WTC11 (cell line): ENCODE results near the gene CFAP251. TPM values are rescaled to one million over a fixed set of nuclear protein-coding genes. Genes with fewer than 3 reads are reported as not detected.

Experiments
- ATAC-seq: fragments of 200-7000 bp; cut with Tn5 transposase; 2 replicates; pipeline ENCODE4 v1.10.0; 2021; ENCODE audit warnings: mild to moderate bottlenecking, moderate library complexity
- CTCF ChIA-PET: fragments of 300-600 bp; sonication (Branson Sonifier 250); formaldehyde crosslinking; loops from one replicate; lab custom pipeline; 2021; ENCODE audit warnings: antibody characterized with exemption; lab: Charles Lee
- POLR2A ChIA-PET: fragments of 350-600 bp; sonication (Branson Sonifier 250); formaldehyde crosslinking; loops from one replicate; lab custom pipeline; 2021; ENCODE audit warnings: antibody characterized with exemption; lab: Charles Lee
- DNase-seq: peaks from one replicate; pipeline ENCODE4 v3.0.0; 2021; ENCODE audit warnings: low spot score
- H3K27ac Mint-ChIP-seq: 2 replicates; pipeline ENCODE4 v1.8.0; 2021; ENCODE audit warnings: mixed read lengths
- H3K27me3 Mint-ChIP-seq: 2 replicates; pipeline ENCODE4 v1.8.0; 2021; ENCODE audit warnings: low read depth, mild to moderate bottlenecking, moderate library complexity, mixed read lengths
- H3K36me3 Mint-ChIP-seq: 2 replicates; pipeline ENCODE4 v1.8.0; 2021; ENCODE audit warnings: mixed read lengths
- H3K4me1 Mint-ChIP-seq: 2 replicates; pipeline ENCODE4 v1.8.0; 2022; ENCODE audit warnings: mixed read lengths
- H3K4me3 Mint-ChIP-seq: 2 replicates; pipeline ENCODE4 v1.8.0; 2021; ENCODE audit warnings: mild to moderate bottlenecking, moderate library complexity, mixed read lengths
- H3K9me3 Mint-ChIP-seq: 2 replicates; pipeline ENCODE4 v1.8.0; 2021; ENCODE audit warnings: mixed read lengths
- ATF1 ChIP-seq: sonication (generic); formaldehyde crosslinking; IDR thresholded peaks from 2 replicates; pipeline ENCODE4 v1.8.1; 2023; ENCODE audit warnings: mild to moderate bottlenecking, moderate library complexity, missing genetic modification reagents
- ATF2 ChIP-seq: sonication (generic); formaldehyde crosslinking; IDR thresholded peaks from 2 replicates; pipeline ENCODE4 v1.8.1; 2022; ENCODE audit warnings: low read depth, missing genetic modification reagents, borderline replicate concordance
- CDX4 ChIP-seq: fragments of 250-450 bp; sonication (Bioruptor Pico); IDR thresholded peaks from 2 replicates; pipeline ENCODE4 v1.9.0; 2021; ENCODE audit warnings: moderate library complexity, mild to moderate bottlenecking, inconsistent platforms, borderline replicate concordance
- CREM ChIP-seq: sonication (generic); formaldehyde crosslinking; IDR thresholded peaks from 2 replicates; pipeline ENCODE4 v1.8.1; 2022; ENCODE audit warnings: mild to moderate bottlenecking, missing genetic modification reagents, moderate library complexity
- ESRRA ChIP-seq: sonication (generic); formaldehyde crosslinking; IDR thresholded peaks from 2 replicates; pipeline ENCODE4 v1.8.1; 2022; ENCODE audit warnings: mild to moderate bottlenecking, missing genetic modification reagents, borderline replicate concordance
- FOXP1 ChIP-seq: sonication (generic); formaldehyde crosslinking; IDR thresholded peaks from 2 replicates; pipeline ENCODE4 v1.8.0; 2022; ENCODE audit warnings: missing genetic modification reagents, mild to moderate bottlenecking, moderate library complexity, borderline replicate concordance
- GABPB1 ChIP-seq: sonication (generic); formaldehyde crosslinking; IDR thresholded peaks from 2 replicates; pipeline ENCODE4 v1.8.1; 2023; ENCODE audit warnings: mild to moderate bottlenecking, missing genetic modification reagents
- NFATC4 ChIP-seq: fragments of 250-450 bp; sonication (Bioruptor Pico); IDR thresholded peaks from 2 replicates; pipeline ENCODE4 v1.9.0; 2021; ENCODE audit warnings: mild to moderate bottlenecking
- NFE2L1 ChIP-seq: sonication (generic); formaldehyde crosslinking; IDR thresholded peaks from 2 replicates; pipeline ENCODE4 v1.8.1; 2023; ENCODE audit warnings: missing genetic modification reagents
- NFYB ChIP-seq: sonication (generic); formaldehyde crosslinking; conservative IDR thresholded peaks from 2 replicates; pipeline ENCODE4 v1.8.0; 2022; ENCODE audit warnings: low read depth, missing genetic modification reagents
- NR2C2 ChIP-seq: sonication (generic); formaldehyde crosslinking; IDR thresholded peaks from 2 replicates; pipeline ENCODE4 v1.8.0; 2022; ENCODE audit warnings: mild to moderate bottlenecking, missing genetic modification reagents
- OVOL2 ChIP-seq: fragments of 250-450 bp; sonication (Bioruptor Pico); IDR thresholded peaks from 2 replicates; pipeline ENCODE4 v1.9.0; 2021; ENCODE audit warnings: mild to moderate bottlenecking, borderline replicate concordance
- RORB ChIP-seq: fragments of 250-450 bp; sonication (Bioruptor Pico); IDR thresholded peaks from 2 replicates; pipeline ENCODE4 v1.9.0; 2021; ENCODE audit warnings: mild to moderate bottlenecking
- TCF7 ChIP-seq: sonication (generic); formaldehyde crosslinking; IDR thresholded peaks from 2 replicates; pipeline ENCODE4 v1.8.0; 2022; ENCODE audit warnings: mild to moderate bottlenecking, low read depth, missing genetic modification reagents, moderate library complexity
- TP53 ChIP-seq: sonication (generic); formaldehyde crosslinking; IDR thresholded peaks from 2 replicates; pipeline ENCODE4 v1.8.1; 2023; ENCODE audit warnings: mild to moderate bottlenecking, missing genetic modification reagents
- USF1 ChIP-seq: sonication (generic); formaldehyde crosslinking; IDR thresholded peaks from 2 replicates; pipeline ENCODE4 v1.8.0; 2022; ENCODE audit warnings: mild to moderate bottlenecking, missing genetic modification reagents
- ZNF138 ChIP-seq: sonication (generic); formaldehyde crosslinking; conservative IDR thresholded peaks from 2 replicates; pipeline ENCODE4 v1.8.1; 2022; ENCODE audit warnings: mild to moderate bottlenecking, moderate library complexity, missing genetic modification reagents
- ZNF396 ChIP-seq: fragments of 250-450 bp; sonication (Bioruptor Pico); IDR thresholded peaks from 2 replicates; pipeline ENCODE4 v1.8.0; 2021; ENCODE audit warnings: mild to moderate bottlenecking, moderate library complexity, borderline replicate concordance
- ZSCAN18 ChIP-seq: fragments of 250-450 bp; sonication (Bioruptor Pico); IDR thresholded peaks from 2 replicates; pipeline ENCODE4 v2.1.2; 2022; ENCODE audit warnings: mild to moderate bottlenecking, moderate library complexity
- total RNA-seq: library from RNA; stranded (reverse); gene quantifications from 3 replicates; pipeline ENCODE4 v1.2.3, GENCODE V29; 2021
- TF ChIP-seq, protein P1 (sequence below): fragments of 250-450 bp; sonication (Bioruptor Pico); IDR thresholded peaks from 2 replicates; pipeline ENCODE4 v1.9.0; 2021; ENCODE audit warnings: mild to moderate bottlenecking, borderline replicate concordance
- TF ChIP-seq, protein P2 (sequence below): fragments of 250-450 bp; sonication (Bioruptor Pico); IDR thresholded peaks from 2 replicates; pipeline ENCODE4 v1.9.0; 2021; ENCODE audit warnings: mild to moderate bottlenecking

The CFAP251 gene
- total RNA-seq, 1 experiment from 2014 or later = 3.1 TPM

DNA sequence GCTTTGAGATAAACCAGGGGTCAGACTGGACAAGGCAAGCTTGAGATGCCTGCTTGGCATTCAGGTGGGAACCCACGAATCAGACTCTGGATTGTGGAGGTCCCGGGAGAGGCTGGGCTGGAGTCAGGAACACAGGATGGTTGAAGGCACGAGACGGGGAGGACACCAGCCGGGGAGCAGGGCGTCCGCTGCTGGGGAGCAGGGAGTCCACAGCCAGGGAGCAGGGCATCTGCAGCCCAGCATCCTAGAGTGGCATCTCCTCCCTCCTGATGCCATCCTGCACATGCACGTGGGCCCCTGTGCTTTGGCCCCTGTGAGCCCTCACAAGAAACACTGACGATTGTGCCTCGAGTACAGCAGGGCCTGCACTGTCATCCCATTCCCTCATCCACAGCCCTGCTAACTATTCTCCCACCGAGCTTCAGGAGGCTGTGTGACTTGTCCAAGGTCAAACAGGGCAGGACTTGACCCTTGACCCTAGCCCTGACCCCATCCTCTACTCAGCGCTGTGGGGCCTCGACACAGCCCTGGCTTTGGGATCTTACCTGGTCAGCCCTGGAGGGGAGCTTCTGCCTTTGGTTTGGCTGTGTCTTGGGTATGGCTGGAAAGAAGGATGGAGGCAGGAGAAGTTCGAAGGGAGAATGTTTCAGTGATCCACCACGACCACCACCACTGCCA lies 45.1 kb downstream of the CFAP251 start:
- ChIA-PET POLR2A (interaction anchor here (0.5 to 0.6 kb wide), 2 partner anchors 11 to 17 kb away, joined by 4 to 5 read pairs; no protein-coding TSS in a partner anchor), CTCF (interaction anchor here (1.7 kb wide), 1 partner anchor 45 kb away, joined by 4 read pairs; the partner anchor contains the start of gene CFAP251)
- no peak for DNase-seq
- Mint-ChIP-seq H3K27me3 (no peaks in the 10 kb centered on the region; the same call in 1 of the 2 replicates), H3K27ac (no peak overlapping the region), H3K4me3 (no peak overlapping the region)
- no peak for ATAC-seq
- 0 out of 2 replicates have a peak, but pooled peaks have one; percentile 16 for TF ChIP-seq FOXP1 (CRISPR knock-in tag)
- TF ChIP-seq TP53 (CRISPR knock-in tag) = no peak
- TF ChIP-seq, all 79 proteins: peak for 1
- Mint-ChIP-seq H3K9me3 (no peaks in the 10 kb centered on the region), H3K4me1 (peaks cover 5% of the 10 kb centered on the region), H3K36me3 (no peaks in the 10 kb centered on the region)

DNA sequence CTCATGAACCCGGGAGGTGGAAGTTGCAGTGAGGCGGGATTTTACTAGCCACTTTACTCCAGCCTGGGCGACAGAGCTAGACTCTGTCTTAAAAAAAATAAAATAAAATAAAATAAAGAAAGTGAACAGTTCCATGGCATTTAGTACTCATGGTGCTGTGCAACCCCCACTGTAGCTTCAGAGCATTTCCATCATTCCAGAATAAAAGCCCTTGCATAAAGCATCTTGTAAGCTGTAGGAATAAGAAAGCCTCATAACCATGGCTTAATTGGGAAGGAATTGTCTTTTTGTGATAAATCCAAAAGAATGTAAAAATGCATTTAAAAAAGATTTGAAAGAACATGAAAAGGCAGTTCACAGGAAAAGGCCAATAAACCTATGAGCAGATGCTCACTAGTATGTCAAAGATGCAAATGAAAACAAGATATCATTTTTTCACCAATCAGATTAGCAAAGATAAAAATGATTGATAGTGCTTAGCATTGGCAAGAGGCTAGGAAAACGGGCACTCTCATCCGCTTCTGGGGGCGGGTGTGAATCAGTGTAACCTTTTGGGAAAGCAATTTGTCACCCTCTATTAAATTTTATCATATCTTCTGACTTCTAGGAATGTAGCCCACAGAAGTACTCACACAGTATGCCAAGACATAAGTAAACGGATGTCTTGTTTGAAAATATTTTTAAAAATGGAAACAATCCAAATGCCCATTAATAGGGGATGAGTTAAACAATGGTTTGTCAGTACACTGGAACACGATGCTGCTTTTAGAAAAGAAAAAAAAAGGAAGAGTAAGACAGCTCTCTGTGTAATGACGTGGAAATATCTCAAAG lies 46.6 kb downstream of the CFAP251 start:
- Mint-ChIP-seq H3K4me1 (0 out of 2 replicates have a peak, but pooled peaks cover 3% of the 10 kb centered on the region), H3K9me3 (no peaks in the 10 kb centered on the region), H3K36me3 (no peaks in the 10 kb centered on the region), H3K4me3 (no peak overlapping the region), H3K27ac (no peak overlapping the region), H3K27me3 (no peaks in the 10 kb centered on the region; the same call in 1 of the 2 replicates)
- TF ChIP-seq ATF2 (CRISPR knock-in tag) = no peak
- no peak for TF ChIP-seq ZNF138
- TF ChIP-seq NR2C2 = no peak
- no peak for TF ChIP-seq NFE2L1 (CRISPR knock-in tag)
- TF ChIP-seq OVOL2 (CRISPR knock-in tag) = no peak
- no peak for TF ChIP-seq GABPB1
- no peak for TF ChIP-seq ZSCAN18
- TF ChIP-seq CDX4 (CRISPR knock-in tag) = no peak
- no peak for TF ChIP-seq RORB (CRISPR knock-in tag)
- no peak for TF ChIP-seq ZNF396 (CRISPR knock-in tag)
- no peak for TF ChIP-seq TCF7 (CRISPR knock-in tag)
- TF ChIP-seq CREM (CRISPR knock-in tag) = no peak
- TF ChIP-seq NFATC4 (CRISPR knock-in tag) = no peak
- TF ChIP-seq ATF1 (CRISPR knock-in tag) = no peak
- TF ChIP-seq, protein P1, sequence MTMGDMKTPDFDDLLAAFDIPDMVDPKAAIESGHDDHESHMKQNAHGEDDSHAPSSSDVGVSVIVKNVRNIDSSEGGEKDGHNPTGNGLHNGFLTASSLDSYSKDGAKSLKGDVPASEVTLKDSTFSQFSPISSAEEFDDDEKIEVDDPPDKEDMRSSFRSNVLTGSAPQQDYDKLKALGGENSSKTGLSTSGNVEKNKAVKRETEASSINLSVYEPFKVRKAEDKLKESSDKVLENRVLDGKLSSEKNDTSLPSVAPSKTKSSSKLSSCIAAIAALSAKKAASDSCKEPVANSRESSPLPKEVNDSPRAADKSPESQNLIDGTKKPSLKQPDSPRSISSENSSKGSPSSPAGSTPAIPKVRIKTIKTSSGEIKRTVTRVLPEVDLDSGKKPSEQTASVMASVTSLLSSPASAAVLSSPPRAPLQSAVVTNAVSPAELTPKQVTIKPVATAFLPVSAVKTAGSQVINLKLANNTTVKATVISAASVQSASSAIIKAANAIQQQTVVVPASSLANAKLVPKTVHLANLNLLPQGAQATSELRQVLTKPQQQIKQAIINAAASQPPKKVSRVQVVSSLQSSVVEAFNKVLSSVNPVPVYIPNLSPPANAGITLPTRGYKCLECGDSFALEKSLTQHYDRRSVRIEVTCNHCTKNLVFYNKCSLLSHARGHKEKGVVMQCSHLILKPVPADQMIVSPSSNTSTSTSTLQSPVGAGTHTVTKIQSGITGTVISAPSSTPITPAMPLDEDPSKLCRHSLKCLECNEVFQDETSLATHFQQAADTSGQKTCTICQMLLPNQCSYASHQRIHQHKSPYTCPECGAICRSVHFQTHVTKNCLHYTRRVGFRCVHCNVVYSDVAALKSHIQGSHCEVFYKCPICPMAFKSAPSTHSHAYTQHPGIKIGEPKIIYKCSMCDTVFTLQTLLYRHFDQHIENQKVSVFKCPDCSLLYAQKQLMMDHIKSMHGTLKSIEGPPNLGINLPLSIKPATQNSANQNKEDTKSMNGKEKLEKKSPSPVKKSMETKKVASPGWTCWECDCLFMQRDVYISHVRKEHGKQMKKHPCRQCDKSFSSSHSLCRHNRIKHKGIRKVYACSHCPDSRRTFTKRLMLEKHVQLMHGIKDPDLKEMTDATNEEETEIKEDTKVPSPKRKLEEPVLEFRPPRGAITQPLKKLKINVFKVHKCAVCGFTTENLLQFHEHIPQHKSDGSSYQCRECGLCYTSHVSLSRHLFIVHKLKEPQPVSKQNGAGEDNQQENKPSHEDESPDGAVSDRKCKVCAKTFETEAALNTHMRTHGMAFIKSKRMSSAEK (CRISPR knock-in tag) = no peak
- no peak for TF ChIP-seq USF1 (CRISPR knock-in tag)
- TF ChIP-seq, protein P2, sequence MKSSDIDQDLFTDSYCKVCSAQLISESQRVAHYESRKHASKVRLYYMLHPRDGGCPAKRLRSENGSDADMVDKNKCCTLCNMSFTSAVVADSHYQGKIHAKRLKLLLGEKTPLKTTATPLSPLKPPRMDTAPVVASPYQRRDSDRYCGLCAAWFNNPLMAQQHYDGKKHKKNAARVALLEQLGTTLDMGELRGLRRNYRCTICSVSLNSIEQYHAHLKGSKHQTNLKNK (CRISPR knock-in tag) = no peak
- no peak for TF ChIP-seq NFYB (CRISPR knock-in tag)
- no peak for TF ChIP-seq ESRRA (CRISPR knock-in tag)
- POLR2A ChIA-PET = no interaction called here
- CTCF ChIA-PET = interaction anchor here (1.7 kb wide), 1 partner anchor 47 kb away, joined by 4 read pairs; the partner anchor contains the start of gene CFAP251
- ATAC-seq (no peak), DNase-seq (no peak)
